VCaP (cell line): Measurements from ENCODE around the gene DYNLRB2.

ENCODE experiments used
- H3K27ac ChIP-seq: fragments of 450-650 bp; 2 replicates; pipeline ENCODE4 v1.5.1; 2017
- TF ChIP-seq, protein P1 (sequence below): fragments of 450-650 bp; conservative IDR thresholded peaks from 2 replicates; pipeline ENCODE4 v1.5.1; 2017; ENCODE audit warnings: mild to moderate bottlenecking, moderate library complexity

DYNLRB2 gene

DNA sequence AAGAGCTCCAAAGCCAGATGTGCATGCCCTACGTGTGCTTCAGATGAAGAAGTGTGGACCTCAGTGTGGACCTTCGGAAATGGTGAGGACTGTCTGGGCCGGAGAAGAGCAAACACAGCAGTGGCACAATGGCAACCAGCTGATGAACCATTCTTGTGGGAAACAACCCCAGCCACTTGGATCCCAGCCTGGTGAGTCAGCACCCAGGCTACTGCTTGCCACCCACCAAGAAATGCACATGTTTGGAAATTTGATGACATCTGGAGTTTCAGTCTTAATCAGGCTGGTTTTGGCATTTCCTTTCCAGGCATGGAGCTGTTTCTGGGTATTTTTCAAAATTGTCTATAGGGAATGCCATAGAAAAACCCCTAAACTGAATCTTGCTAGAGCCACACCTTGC, 42.7 kb downstream of the DYNLRB2 start:
- TF ChIP-seq, protein P1, sequence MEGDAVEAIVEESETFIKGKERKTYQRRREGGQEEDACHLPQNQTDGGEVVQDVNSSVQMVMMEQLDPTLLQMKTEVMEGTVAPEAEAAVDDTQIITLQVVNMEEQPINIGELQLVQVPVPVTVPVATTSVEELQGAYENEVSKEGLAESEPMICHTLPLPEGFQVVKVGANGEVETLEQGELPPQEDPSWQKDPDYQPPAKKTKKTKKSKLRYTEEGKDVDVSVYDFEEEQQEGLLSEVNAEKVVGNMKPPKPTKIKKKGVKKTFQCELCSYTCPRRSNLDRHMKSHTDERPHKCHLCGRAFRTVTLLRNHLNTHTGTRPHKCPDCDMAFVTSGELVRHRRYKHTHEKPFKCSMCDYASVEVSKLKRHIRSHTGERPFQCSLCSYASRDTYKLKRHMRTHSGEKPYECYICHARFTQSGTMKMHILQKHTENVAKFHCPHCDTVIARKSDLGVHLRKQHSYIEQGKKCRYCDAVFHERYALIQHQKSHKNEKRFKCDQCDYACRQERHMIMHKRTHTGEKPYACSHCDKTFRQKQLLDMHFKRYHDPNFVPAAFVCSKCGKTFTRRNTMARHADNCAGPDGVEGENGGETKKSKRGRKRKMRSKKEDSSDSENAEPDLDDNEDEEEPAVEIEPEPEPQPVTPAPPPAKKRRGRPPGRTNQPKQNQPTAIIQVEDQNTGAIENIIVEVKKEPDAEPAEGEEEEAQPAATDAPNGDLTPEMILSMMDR: no peak
- H3K27ac ChIP-seq: no peak overlapping the region

DNA sequence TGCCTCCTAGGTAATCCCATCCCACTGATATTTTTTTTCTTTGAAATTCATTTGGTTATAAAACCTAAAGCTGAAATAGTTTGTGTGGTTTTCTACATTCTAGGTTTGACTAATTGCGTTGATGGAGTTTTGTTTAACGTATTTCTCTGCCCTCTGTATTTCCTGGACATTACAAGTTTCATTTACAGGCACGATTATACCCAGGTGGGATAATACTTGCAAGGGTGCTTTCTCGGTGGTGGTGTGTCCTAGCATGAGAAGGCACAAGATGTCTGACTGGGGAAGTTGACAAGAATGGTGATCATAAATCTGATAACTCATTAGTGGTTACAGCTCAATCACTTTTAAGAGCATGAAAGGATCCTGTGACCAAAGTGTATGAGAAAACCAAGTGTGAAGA, 45.0 kb downstream of the DYNLRB2 start:
- TF ChIP-seq, protein P1: no peak
- H3K27ac ChIP-seq: no peak overlapping the region

GRCh38 chr16:80586476-80586875, 45.7 kb downstream of the DYNLRB2 start:
- H3K27ac ChIP-seq: no peak overlapping the region
- TF ChIP-seq, protein P1: no peak

DNA sequence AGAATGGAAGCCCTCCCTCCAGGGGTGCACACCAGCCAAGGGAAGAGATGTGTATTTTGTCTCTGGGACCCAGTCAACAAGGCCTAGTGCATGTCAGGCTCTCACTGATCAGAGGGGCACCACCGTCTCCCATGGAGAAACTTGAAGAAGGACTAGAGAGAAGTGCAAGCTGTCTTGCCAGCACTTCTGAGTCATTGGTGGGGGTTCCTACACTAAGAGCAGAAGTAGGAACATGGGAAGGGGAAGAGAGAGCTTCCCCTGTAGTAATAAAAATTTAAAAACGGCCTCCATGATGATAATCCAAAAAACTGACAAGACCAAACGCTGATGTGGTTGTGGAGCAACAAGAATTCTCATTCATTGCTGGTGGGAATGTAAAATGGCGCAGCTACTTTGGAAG, 46.3 kb downstream of the DYNLRB2 start:
- TF ChIP-seq, protein P1: no peak
- H3K27ac ChIP-seq: no peak overlapping the region

DNA sequence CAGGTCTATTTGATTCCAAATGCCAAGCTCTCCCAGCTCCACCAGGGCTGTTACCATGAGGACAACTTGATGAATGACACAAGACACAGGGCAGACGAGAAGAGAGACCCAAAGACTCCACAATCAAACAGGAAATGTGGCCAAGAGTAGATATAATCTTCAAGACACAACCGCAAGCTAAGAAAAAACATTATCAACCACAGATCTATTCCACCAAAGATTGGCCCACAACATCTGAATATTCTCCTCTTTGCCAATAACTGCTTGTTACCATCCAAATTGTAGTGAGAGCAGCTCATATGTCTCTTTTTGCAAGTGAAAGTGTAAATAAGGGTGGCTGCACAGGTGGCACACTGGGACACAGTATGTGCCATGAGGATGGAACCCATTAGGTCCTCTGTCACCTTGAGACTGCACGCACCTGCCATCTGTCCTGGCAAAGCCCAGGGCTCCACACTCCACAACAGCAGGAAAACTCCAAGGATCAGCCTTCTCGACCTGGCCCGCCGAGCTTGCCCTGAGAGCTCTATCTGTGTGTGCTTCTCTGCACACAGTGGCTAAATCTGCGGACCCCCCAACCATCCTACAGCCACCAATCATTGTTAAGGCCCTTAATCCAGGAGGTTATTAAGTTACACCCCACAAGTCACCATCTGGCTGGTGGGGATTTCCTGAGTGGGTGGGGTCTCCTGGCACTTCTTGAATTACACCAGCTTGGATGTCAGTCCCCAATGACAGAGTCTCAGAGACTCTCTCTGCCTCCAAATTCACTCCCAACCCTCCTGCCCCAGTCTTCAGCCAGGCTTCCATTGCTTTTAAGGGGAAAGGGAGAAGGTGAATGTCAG, 50.5 kb downstream of the DYNLRB2 start:
- TF ChIP-seq, protein P1: no peak
- no peak overlapping the region for H3K27ac ChIP-seq

- TF ChIP-seq, protein P1: no peak
- no peak overlapping the region for H3K27ac ChIP-seq
Observed at GRCh38 chr16:80592273-80592672, 51.5 kb downstream of the DYNLRB2 start.

DNA sequence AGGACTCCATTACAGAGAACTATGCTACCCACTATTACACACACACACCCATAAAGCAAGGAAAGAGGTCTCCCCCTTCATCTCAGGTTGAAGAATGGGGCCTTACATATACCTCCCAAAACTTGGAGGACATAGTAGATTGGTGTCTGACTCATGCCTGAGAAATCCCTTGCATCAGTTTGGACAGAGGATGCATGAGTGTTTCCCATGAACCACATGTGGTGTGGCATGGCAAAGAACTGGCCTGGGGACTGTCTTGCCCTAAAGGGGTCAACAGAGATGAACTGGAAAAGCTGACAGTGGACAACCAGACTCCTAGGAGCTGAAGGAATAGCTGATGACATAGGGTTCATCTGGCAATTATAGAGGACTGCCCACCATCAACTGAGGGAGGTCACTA, 54.0 kb downstream of the DYNLRB2 start:
- no peak overlapping the region for H3K27ac ChIP-seq
- TF ChIP-seq, protein P1: no peak
